Gastrocnemius medialis (tissue), 4 donors: ENCODE data around the gene GRIK3. TPM values are rescaled to one million over a fixed set of nuclear protein-coding genes. Genes with fewer than 3 reads are reported as not detected.

Experiments used
- ATAC-seq, 2 donors: fragments of 150-250 bp; one replicate each; pipeline ENCODE4 v1.9.1; 2016
- DNase-seq, 2 donors: peaks; one replicate each; pipeline ENCODE4 v3.0.0-alpha.2; 2019
- H3K27ac ChIP-seq, 4 donors: fragments of 200-600 bp; sonication (generic); 1 replicate in 1 of 4; 2 replicates in 3 of 4; pipeline ENCODE4 v1.5.1; 2016 to 2018; ENCODE audit warnings: mild to moderate bottlenecking in 2 of 4, moderate library complexity in 1 of 4
- H3K27me3 ChIP-seq, 3 donors: fragments of 200-600 bp; sonication (generic) in 2 of 3; 1 replicate in 1 of 3; 2 replicates in 2 of 3; pipeline versions ENCODE4 v1.5.1 to v1.6.0; 2016 to 2019; ENCODE audit warnings: mild to moderate bottlenecking in 1 of 3, moderate library complexity in 1 of 3
- H3K36me3 ChIP-seq, 2 donors: fragments of 200-600 bp; sonication (generic) in 1 of 2; one replicate each; pipeline ENCODE4 v1.5.1; 2017 to 2018
- H3K4me1 ChIP-seq, 2 donors: fragments of 200-600 bp; sonication (generic) in 1 of 2; one replicate each; pipeline ENCODE4 v1.5.1; 2016 to 2017; ENCODE audit warnings: mild to moderate bottlenecking in 2 of 2
- H3K4me3 ChIP-seq, 4 donors: fragments of 200-600 bp; sonication (generic) in 3 of 4; 1 replicate in 1 of 4; 2 replicates in 3 of 4; pipeline ENCODE4 v1.5.1; 2016 to 2019; ENCODE audit warnings: mild to moderate bottlenecking in 2 of 4
- H3K9me3 ChIP-seq, 3 donors: fragments of 200-600 bp; sonication (generic) in 2 of 3; 1 replicate in 1 of 3; 2 replicates in 2 of 3; pipeline ENCODE4 v1.5.1; 2016 to 2019
- POLR2A ChIP-seq, 2 donors: fragments of 450-650 bp; IDR thresholded peaks; one replicate each; pipeline ENCODE4 v1.6.1; 2017; ENCODE audit warnings: antibody characterized with exemption in 2 of 2, mild to moderate bottlenecking in 2 of 2, moderate library complexity in 2 of 2
- in situ Hi-C, 4 donors: fragments of 200-750 bp; cut with MboI; loops; one replicate each; pipeline versions ENCODE4 v1.15.0 to v1.8.0; 2017; ENCODE audit warnings: low sequenced_read_pairs in 4 of 4
- intact Hi-C: fragments of 100-400 bp; cut with DNase I; formaldehyde crosslinking; loops from one replicate; pipeline ENCODE4 v1.15.1; 2023; ENCODE audit warnings: low total_unique reads
- total RNA-seq, 4 donors: library from RNA; depleted of rRNA; stranded (reverse); fragments of >200 nt; gene quantifications; one replicate each; pipeline versions ENCODE4 v1.1.0 to v1.2.3, GENCODE V29; 2016
- TF ChIP-seq, protein P1 (sequence below), 5 experiments: fragments of 450-650 bp in 3 of 5; fragments of 200-600 bp in 2 of 5; sonication (generic) in 2 of 5; IDR thresholded peaks in 4 of 5; conservative IDR thresholded peaks in 1 of 5; 1 replicate in 4 of 5; 2 replicates in 1 of 5; pipeline ENCODE4 v1.5.1; 2016 to 2019; ENCODE audit warnings: antibody characterized with exemption in 5 of 5, mild to moderate bottlenecking in 3 of 5, moderate library complexity in 3 of 5

GRIK3 gene
- total RNA-seq, 4 donors from 2014 or later = 0.13 to 0.22 (median 0.13) TPM; not detected in 1

- H3K27me3 ChIP-seq = peaks cover 0 to 5% (median 4%) of the 10 kb centered on the region in 3 donors
- TF ChIP-seq, protein P1, sequence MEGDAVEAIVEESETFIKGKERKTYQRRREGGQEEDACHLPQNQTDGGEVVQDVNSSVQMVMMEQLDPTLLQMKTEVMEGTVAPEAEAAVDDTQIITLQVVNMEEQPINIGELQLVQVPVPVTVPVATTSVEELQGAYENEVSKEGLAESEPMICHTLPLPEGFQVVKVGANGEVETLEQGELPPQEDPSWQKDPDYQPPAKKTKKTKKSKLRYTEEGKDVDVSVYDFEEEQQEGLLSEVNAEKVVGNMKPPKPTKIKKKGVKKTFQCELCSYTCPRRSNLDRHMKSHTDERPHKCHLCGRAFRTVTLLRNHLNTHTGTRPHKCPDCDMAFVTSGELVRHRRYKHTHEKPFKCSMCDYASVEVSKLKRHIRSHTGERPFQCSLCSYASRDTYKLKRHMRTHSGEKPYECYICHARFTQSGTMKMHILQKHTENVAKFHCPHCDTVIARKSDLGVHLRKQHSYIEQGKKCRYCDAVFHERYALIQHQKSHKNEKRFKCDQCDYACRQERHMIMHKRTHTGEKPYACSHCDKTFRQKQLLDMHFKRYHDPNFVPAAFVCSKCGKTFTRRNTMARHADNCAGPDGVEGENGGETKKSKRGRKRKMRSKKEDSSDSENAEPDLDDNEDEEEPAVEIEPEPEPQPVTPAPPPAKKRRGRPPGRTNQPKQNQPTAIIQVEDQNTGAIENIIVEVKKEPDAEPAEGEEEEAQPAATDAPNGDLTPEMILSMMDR (IDR thresholded peaks at IDR 0.05 in 4 of 5, conservative IDR thresholded peaks at IDR 0.05 in 1 of 5) = no peak
- TF ChIP-seq POLR2A (IDR thresholded peaks at IDR 0.05) = no peak
- H3K9me3 ChIP-seq = no peaks in the 10 kb centered on the region
- no peak for DNase-seq
- ATAC-seq = no peak
- H3K36me3 ChIP-seq = no peaks in the 10 kb centered on the region
- in situ Hi-C loops (no loop called here), intact Hi-C loops (no loop called here)
- no peak overlapping the region for H3K27ac ChIP-seq
- no peak overlapping the region for H3K4me3 ChIP-seq
- H3K4me1 ChIP-seq = no peaks in the 10 kb centered on the region
Observed at GRCh38 chr1:36885540-36886357, 148.6 kb downstream of the GRIK3 start.

- intact Hi-C loops = no loop called here
- DNase-seq (no peak), ATAC-seq (no peak)
- Histone ChIP-seq H3K36me3 (no peaks in the 10 kb centered on the region), H3K9me3 (no peaks in the 10 kb centered on the region), H3K4me3 (no peak overlapping the region), H3K4me1 (no peaks in the 10 kb centered on the region), H3K27ac (no peak overlapping the region), H3K27me3 (peaks cover 0 to 5% (median 4%) of the 10 kb centered on the region in 3 donors)
- in situ Hi-C loops = no loop called here
- TF ChIP-seq, protein P1 (IDR thresholded peaks at IDR 0.05 in 4 of 5, conservative IDR thresholded peaks at IDR 0.05 in 1 of 5) = no peak
- TF ChIP-seq POLR2A (IDR thresholded peaks at IDR 0.05) = no peak
Observed at GRCh38 chr1:36884801-36885200, 149.5 kb downstream of the GRIK3 start.

- intact Hi-C loops (no loop called here), in situ Hi-C loops (no loop called here)
- Histone ChIP-seq H3K27me3 (peaks cover 0 to 5% (median 4%) of the 10 kb centered on the region in 3 donors), H3K27ac (no peak overlapping the region), H3K4me1 (no peaks in the 10 kb centered on the region), H3K36me3 (no peaks in the 10 kb centered on the region), H3K9me3 (no peaks in the 10 kb centered on the region), H3K4me3 (no peak overlapping the region)
- ATAC-seq (no peak), DNase-seq (no peak)
- no peak for TF ChIP-seq POLR2A (IDR thresholded peaks at IDR 0.05)
- TF ChIP-seq, protein P1 (IDR thresholded peaks at IDR 0.05 in 4 of 5, conservative IDR thresholded peaks at IDR 0.05 in 1 of 5) = no peak
Observed at GRCh38 chr1:36884029-36884701, 150.2 kb downstream of the GRIK3 start.

GRCh38 chr1:36883315-36883949 is 150.9 kb downstream of the GRIK3 start:
- Histone ChIP-seq H3K36me3 (no peaks in the 10 kb centered on the region), H3K27me3 (peaks cover 0 to 5% (median 4%) of the 10 kb centered on the region in 3 donors), H3K4me3 (no peak overlapping the region), H3K9me3 (no peaks in the 10 kb centered on the region), H3K27ac (no peak overlapping the region), H3K4me1 (no peaks in the 10 kb centered on the region)
- in situ Hi-C loops (no loop called here), intact Hi-C loops (no loop called here)
- ATAC-seq (no peak), DNase-seq (no peak)
- TF ChIP-seq POLR2A (IDR thresholded peaks at IDR 0.05) = no peak
- TF ChIP-seq, protein P1 (IDR thresholded peaks at IDR 0.05 in 4 of 5, conservative IDR thresholded peaks at IDR 0.05 in 1 of 5) = no peak
